GM12892 (cell line): ENCODE results near the gene ZNF536.
"Not testable (repeated sequence)": the region's sequence is repeated elsewhere in the genome, so short reads cannot be mapped to it uniquely, and the experiment has no call there.

Source experiments
- DNase-seq: peaks from one replicate; pipeline ENCODE4 v3.0.0; 2011; ENCODE audit not compliant: insufficient read length
- FAIRE-seq: peaks from 2 replicates; lab custom pipeline; 2011; peaks lifted over from hg19 to GRCh38; lab: Jason Lieb, UNC
- POLR2A ChIP-seq: IDR thresholded peaks from 2 replicates; pipeline ENCODE4 v1.6.1; 2011; ENCODE audit warnings: low read depth, low read length, control low read depth
- POLR2AphosphoS5 ChIP-seq: IDR thresholded peaks from 2 replicates; pipeline ENCODE4 v1.6.1; 2011; ENCODE audit warnings: low read depth, low read length, control low read depth
- TAF1 ChIP-seq: IDR thresholded peaks from 2 replicates; pipeline ENCODE4 v1.6.1; 2011; ENCODE audit warnings: low read depth, mild to moderate bottlenecking, control low read depth, low read length, borderline replicate concordance

ZNF536 gene

DNA sequence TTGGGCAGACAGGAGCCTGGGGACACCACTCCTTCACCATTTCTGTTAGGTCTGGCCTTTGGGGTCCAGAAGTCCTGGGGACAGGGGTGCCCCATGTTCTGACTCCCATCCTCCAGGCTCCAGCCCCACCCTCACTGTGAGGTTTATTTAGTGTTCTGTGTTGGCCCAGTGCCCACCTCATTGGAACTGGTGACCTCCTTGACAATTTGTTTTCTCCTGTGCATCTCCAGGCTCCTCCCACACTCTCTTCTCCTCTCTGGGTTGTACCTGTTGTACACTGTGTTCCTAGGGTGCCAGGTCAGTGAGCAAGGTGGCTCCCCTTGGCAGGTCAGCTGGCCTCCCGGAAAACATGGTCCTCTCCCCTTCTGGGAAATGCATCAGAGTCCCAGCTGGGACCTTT is 110.8 kb downstream of the ZNF536 start:
- TF ChIP-seq POLR2A (no peak), POLR2AphosphoS5 (no peak), TAF1 (no peak)
- DNase-seq (no peak), FAIRE-seq (no peak)

DNA sequence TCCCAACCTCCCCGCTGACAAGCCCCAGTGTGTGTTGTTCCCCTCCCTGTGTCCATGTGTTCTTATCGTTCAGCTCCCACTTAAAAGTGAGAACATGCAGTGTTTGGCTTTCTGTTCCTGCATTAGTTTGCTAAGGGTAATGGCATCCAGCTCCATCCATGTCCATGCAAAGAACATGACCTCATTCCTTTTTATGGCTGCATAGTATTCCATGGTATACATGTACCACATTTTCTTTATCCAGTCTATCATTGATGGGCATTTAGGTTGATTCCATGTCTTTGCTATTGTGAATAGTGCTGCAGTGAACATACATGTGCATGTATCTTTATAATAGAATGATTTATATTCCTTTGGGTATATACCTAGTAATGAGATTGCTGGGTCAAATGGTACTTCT is 114.1 kb downstream of the ZNF536 start:
- not testable (repeated sequence) for FAIRE-seq

DNA sequence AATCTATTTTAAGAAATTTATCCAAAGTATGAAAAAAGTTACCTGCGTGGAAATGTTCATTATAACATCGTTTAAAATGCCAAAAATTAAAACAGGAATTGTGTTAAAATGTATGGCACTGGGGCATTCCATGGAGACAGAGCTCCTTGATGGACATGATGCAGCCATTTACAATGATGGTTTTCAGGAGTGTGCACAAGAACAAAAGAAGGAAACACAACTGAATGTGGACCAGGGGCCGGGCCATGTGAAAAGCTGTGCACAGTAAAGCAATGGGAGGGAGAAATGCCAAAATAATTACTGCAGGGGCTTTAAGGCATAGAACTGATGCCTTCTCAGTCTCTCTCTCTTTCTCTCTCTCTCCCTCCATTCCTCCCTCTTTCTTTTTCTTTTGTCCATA is 115.0 kb downstream of the ZNF536 start:
- TF ChIP-seq POLR2A (no peak), TAF1 (no peak), POLR2AphosphoS5 (no peak)
- FAIRE-seq = no peak

More for the DNA sequence above, 114.1 kb downstream of the ZNF536 start:
- DNase-seq = not testable (repeated sequence)

DNA sequence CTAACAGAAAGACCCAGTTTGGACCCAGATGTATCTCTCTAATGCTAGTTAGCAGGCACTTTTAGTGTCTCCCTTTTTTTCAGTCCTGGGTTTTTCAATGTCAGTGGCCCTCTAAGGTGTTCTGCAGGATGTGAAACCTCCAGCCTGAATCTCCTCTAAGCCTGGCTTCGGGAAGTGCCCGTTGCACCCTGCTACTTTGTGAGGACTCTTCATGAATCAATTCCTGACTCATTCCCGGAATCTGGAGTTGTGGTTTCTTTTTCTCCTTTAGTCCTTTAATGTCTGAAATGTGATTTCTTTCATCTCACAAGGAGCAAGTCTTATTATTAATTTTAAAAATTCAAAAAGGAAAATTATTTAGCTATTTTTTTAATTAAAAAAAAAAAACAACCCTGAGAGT is 116.0 kb downstream of the ZNF536 start:
- DNase-seq (no peak), FAIRE-seq (no peak)
- TF ChIP-seq POLR2A = no peak
- TF ChIP-seq TAF1 = no peak
- TF ChIP-seq POLR2AphosphoS5 = no peak

More for the DNA sequence above, 115.0 kb downstream of the ZNF536 start:
- DNase-seq = no peak

DNA sequence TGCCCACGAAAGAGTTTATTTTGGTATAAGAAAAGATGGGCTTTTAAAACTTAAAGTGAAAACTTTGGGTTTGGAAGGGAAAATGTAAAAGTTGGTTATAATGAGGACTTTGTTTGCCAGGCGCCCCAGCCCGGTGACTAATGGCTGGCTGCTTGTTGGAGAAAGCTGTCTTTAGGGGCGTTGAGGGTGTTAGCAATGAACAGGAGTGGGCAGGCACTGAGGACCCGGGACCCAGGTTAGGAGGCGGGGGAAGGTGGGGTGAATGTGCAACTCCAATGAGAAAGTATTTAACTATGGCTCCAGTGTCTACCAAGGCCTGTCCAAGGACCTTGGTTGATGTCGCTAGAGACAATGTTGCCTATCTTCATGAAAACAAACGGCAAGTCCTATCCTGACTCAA is 118.6 kb downstream of the ZNF536 start:
- no peak for FAIRE-seq
- no peak for DNase-seq
- TF ChIP-seq POLR2AphosphoS5 (no peak), POLR2A (no peak), TAF1 (no peak)

DNA sequence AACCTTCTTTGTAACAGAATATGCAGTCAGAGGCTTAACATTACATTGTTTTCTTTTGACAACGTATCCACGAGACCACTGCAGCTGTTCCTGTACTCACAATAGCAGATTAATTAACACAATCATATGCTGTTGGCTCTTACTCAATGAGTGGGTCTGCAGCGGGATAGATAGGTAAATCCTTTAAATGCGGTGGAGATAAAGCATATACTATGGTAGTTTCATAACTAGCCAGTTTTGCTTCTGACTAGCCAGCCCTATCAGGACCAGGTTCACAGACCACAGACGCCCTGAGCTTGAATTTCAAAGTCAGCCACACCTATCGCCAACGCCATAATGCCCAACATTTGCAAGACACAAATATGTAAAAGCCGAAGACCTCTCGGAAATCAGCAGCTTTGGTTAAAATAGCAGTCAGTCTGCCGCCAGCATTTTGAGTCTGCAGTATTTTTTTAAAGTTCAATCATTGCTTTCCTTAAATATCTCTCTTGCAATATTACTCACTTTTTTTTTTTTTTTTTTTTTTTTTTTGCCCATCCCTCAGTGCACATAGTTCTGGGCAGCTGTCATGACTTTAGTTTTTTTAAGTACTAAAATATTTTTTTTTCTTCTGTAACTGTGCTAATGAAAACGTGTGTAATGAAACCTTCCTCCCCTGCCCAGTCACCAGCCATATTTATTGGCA is 120.5 kb downstream of the ZNF536 start:
- TF ChIP-seq TAF1 (no peak), POLR2AphosphoS5 (no peak), POLR2A (no peak)
- no peak for DNase-seq
- FAIRE-seq = no peak

DNA sequence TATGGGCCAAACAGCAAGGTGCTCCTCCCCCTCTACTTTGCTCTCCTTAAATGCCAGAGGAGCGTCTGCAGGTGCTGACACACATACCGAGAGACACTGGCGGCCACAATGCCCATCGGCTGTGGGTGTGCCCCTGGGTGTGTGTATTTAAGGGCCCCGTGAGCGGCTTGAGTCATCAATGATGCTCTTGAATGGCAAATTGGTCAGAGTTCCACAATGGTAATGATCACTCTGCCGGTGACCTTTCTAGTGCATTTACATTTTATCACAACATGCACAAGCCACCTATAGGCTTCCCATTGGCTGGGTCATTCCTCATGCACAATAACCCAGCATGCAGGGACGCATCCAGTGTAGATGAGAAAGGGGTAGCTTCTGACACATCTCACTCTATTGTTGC is 124.8 kb downstream of the ZNF536 start:
- TF ChIP-seq POLR2A (no peak), TAF1 (no peak), POLR2AphosphoS5 (no peak)
- DNase-seq (no peak), FAIRE-seq (no peak)

DNA sequence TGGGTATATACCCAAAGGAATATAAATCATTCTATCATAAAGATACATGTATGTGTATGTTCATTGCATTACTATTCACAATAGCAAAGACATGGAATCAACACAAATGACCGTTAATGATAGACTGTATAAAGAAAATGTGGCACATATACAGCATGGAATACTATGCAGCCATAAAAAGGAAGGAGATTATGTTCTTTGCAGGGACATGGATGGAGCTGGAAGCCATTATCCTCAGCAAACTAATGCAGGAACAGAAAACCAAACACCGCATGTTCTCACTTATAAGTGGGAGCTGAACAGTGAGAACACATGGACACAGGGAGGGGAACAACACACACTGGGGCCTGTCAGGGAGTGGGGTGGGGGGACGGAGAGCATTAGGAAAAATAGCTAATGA is 125.9 kb downstream of the ZNF536 start:
- not testable (repeated sequence) for DNase-seq, FAIRE-seq

DNA sequence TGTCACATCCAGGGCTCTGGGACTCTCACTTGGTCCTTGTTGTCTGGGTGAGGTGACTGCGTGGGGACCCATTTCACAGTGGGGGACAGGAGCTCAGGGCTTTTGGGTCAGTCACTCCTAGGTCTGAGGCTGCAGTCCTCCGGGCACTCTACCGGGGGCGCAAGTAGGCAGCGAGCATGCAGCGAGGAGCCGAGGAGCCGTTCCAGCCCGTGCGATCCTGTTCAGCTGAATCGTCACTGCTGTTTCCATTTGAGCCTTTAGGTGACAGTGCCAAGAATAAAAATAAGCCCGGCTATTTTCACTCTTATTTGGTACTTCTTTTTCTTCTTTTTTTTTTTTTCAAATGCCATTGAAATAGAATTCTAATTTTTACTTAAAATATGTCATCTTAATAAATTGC is 126.5 kb downstream of the ZNF536 start:
- no peak for TF ChIP-seq TAF1
- TF ChIP-seq POLR2A = no peak
- TF ChIP-seq POLR2AphosphoS5 = no peak
- FAIRE-seq (no peak), DNase-seq (no peak)

DNA sequence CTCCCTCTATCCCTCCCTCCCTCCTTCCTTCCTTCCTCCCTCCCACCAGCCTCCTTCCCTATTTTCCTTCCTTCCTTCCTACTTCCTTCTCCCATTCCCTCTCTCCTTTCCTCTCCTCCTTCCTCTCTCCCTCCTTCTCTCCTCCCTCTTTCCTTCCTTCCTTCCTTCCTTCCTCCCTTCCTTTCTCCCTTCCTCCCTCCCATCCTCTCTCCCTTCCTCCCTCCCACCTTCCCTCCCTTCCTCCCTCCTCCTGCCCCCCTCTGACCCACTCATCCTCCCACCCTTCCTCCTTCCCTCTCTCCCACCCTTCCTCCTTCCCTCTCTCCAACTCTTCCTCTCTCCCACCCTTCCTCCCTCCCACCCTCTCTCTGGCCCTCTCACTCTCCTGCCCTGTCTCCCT is 132.1 kb downstream of the ZNF536 start:
- FAIRE-seq (no peak), DNase-seq (no peak)
- no peak for TF ChIP-seq TAF1
- no peak for TF ChIP-seq POLR2AphosphoS5
- no peak for TF ChIP-seq POLR2A

DNA sequence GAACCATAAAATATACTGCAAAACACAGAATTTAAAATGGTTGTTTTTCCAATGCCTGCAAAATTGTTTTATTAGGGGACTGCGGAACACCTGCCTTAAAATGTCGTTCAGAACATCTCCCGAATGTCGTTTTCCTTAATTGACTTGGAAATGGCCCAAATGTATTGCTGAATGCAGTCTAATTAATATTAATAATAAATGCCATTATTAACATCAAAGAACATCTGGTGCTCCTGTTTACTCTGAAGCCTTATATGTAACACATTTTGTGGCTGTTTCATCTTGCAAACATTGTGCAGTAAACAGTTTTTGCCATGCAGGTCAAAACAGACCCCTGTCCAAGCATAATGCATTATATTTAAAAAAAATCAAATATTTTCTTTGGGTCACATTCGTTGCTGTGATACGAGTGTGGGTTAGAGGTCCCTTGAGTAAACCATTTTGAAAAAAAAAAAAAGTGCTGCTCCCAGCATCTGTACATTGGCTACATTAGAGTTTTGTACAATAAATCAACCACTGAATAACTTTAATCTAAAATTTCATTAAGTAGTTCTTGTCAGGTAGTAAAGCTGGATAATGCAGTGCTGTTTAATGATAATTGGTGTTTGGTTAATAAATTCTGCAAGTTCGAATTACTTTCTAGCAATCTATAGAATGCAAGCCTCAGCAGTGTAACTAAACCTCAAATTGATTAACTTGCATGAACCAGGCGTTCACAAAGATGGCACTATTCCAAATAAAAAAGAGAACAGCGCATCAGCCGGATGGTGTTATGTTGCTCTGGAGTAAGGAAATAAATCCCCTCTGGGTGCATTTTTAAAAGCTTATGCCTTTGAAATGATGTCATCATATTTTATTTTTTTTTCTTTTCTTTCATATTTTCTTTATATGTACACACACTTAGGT is 140.2 kb downstream of the ZNF536 start:
- DNase-seq (no peak), FAIRE-seq (no peak)
- no peak for TF ChIP-seq POLR2AphosphoS5
- TF ChIP-seq POLR2A = no peak
- no peak for TF ChIP-seq TAF1

DNA sequence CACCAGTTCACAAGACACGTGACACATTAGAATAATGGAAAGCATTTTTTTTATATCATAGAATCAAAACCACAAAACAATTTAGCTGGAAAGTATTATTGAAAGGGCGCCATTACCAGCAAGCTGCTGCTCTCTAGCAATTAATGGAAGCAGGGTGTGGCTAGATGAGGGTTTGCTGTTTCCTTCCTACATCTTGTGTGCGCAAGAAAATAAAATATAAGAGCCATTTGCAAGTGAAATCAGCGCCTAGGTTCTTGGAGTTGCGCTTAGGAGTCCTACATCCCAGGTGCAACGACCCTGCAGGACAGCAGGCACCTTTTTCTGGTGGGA is 140.9 kb downstream of the ZNF536 start:
- TF ChIP-seq TAF1 = no peak
- TF ChIP-seq POLR2A = no peak
- no peak for TF ChIP-seq POLR2AphosphoS5
- FAIRE-seq (no peak), DNase-seq (no peak)

DNA sequence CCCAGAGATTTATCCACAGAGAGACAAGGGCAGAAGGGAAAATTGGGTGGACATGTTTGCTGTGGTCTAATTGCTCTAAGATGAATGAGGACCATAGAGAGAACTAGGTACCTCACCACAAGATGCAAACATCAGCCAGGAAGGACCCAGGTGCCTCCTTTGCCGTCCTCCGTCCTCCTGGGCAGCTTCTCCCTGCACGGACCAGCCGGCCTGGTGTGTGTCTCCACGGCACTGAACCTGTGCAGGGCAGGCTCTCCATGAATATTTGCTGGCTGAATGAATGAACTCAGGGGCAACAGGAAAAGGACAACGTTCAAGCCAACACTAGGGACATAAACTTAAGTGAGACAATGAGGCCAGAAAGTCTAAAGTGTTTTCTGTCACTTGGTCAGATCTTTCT is 143.9 kb downstream of the ZNF536 start:
- no peak for DNase-seq
- TF ChIP-seq POLR2A (no peak), TAF1 (no peak), POLR2AphosphoS5 (no peak)
- FAIRE-seq = no peak
